Posterior vena cava (tissue), 2 donors: ENCODE data around the gene EFHC1. TPM values are rescaled to one million over a fixed set of nuclear protein-coding genes. Genes with fewer than 3 reads are reported as not detected.
A peak's percentile ranks its signal among the peaks of the same experiment; 100 is the strongest.

Experiments used
- DNase-seq: peaks from one replicate; pipeline ENCODE4 v3.0.0-alpha.2; 2020; ENCODE audit warnings: low spot score
- intact Hi-C, 2 donors: fragments of 100-400 bp; cut with DNase I; formaldehyde crosslinking; loops; one replicate each; pipeline versions ENCODE4 v1.14.1 to v1.14.2; 2022 to 2023
- total RNA-seq, 2 donors: library from RNA; stranded (reverse); fragmentation: NEBNext Ultra II Directional; extraction: Animal tissue kit (Norgen Biotek cat#: 25700); gene quantifications; one replicate each; pipeline ENCODE4 v1.2.1, GENCODE V29; 2021
- donor health status: DM: yes; HTN: yes; CAD: no.
- donor health status: DM: yes; HTN: yes; CAD: no.

Gene EFHC1
- total RNA-seq, 2 donors from 2014 or later, result 12.0 to 13.5 TPM

GRCh38 chr6:52509281-52510212 is 89.4 kb downstream of the EFHC1 start:
- intact Hi-C loops, result no loop called here
- no peak for DNase-seq

DNA sequence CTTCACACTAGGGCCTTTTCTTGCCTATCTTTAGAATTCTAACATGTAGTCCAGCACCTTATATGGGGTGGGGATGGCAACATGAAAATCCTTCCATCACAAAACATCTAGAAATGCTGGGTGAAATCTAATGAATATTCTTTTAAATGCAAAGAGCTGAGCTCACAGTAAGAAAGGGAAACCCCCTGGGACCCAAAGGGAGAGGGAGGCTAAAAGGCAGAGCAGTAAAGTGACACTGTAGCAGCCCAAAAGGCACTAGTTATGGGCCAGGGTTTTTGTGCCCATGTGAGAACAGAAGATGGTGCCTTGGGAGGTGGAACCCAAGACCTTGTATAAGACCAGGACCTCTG is 90.0 kb downstream of the EFHC1 start:
- no peak for DNase-seq
- intact Hi-C loops, result no loop called here

DNA sequence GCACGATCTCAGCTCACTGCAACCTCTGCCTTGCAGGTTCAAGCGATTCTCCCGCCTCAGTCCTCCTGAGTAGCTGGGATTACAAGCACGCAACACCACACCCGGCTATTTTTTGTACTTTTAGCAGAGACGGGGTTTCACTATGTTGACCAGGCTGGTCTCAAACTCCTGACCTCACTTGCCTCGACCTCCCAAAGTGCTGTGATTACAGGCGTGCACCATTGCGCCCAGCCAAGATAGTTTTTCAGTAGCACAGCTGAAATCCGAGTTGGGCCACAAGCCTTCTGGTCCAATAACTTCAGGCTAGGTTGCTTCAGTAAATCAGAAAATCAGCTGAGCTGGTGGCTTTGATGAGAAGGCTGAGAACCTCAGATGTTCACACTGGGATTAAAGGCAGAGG is 91.0 kb downstream of the EFHC1 start:
- no peak for DNase-seq
- intact Hi-C loops, result no loop called here

GRCh38 chr6:52511572-52512151 is 91.5 kb downstream of the EFHC1 start:
- intact Hi-C loops, result loop anchor here in 1 of 2 donors (2.0 kb wide), 1 partner anchor 65 kb away; the partner anchor contains the start of gene TRAM2
- DNase-seq, result no peak

DNA sequence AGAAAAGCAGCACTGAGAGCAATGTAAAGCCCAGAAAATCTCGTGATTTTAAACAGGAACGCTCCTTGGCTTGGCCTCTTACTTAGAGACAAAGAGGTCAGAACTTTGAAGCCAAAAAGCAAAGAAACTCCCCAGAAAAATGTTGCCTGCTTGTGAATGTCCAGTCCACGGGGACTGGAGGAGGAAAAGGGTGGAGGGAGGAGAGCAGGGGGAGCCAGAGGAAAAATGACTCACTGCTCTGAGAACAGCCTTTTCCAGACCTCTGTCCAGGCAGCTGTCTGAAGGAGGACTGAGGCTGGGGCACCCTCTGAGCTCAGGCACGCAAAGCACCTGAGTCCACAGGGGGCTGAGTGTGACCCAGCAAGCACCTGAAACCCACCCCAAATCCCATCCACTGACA is 92.1 kb downstream of the EFHC1 start:
- intact Hi-C loops, result loop anchor here in 1 of 2 donors (2.0 kb wide), 1 partner anchor 65 kb away; the partner anchor contains the start of gene TRAM2
- DNase-seq, result no peak

DNA sequence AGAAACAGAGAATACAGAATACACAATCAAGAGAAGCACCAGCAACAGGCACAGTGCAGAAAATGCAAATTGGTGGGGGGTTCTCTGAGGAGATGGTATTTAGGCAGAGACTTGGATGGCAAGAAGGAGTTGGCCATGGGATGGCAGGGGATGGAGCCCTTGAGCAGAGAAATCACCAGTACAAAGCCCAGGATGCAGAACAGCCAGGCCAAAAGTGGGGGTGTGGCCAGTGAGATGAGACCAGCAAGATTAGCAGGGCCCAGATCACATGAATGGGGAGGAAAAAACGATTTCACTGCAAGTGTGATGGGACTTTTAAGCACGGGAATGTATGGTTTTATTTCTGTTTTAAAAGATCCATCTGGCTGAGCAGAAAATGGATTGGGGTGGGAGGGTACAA is 93.3 kb downstream of the EFHC1 start:
- no peak for DNase-seq
- intact Hi-C loops, result loop anchor here in 1 of 2 donors (2.0 kb wide), 1 partner anchor 63 kb away; the partner anchor contains the start of gene TRAM2

DNA sequence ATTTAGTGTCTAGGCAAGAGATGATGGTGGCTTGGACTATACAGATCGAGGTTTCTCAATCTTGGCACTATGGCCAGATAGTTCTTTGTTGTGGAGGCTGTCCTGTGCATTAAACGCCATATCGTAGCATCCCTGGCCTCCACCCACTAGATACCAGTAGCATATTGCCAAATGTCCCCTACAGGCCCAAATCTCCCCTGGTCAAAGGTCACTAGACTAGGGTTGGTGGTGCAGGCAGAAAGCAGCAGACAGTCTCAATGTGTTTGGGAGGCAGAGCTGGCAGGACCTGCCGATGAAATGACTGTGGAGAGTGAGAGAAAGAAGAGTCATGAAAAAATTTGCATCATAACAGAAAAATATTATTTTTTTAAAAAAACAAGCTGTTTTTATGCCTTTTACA is 93.8 kb downstream of the EFHC1 start:
- intact Hi-C loops, result loop anchor here in 1 of 2 donors (2.0 kb wide), 1 partner anchor 63 kb away; the partner anchor contains the start of gene TRAM2
- no peak for DNase-seq

GRCh38 chr6:52514514-52514913 is 94.4 kb downstream of the EFHC1 start:
- intact Hi-C loops, result no loop called here
- peak; percentile 92 for DNase-seq

- DNase-seq, result no peak
- intact Hi-C loops, result no loop called here
Observed at GRCh38 chr6:52515219-52515960, 95.2 kb downstream of the EFHC1 start.

GRCh38 chr6:52516269-52516668 is 96.1 kb downstream of the EFHC1 start:
- DNase-seq, result no peak

DNA sequence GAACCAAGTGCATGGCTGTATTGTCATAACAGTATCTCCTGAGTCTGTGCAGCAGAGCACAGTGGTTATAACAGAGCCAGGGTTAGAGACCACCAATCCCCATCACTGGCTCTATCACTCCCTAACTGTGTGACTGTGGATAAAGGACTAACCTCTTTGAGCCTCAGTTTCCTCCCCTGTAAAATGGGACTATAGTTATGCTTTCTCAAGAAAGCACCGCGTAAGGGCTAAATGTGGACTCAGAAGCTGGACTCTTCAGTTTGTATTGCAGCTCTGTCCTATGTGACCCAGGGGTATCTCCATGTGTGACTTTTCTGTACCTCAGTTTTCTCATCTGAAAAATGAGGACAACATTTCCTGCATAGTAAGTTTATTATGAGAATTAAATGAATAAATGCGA is 96.8 kb downstream of the EFHC1 start:
- intact Hi-C loops, result no loop called here
- DNase-seq, result no peak

More at GRCh38 chr6:52516269-52516668, 96.1 kb downstream of the EFHC1 start:
- intact Hi-C loops, result no loop called here

- DNase-seq, result peak; percentile 95
- intact Hi-C loops, result no loop called here
Observed at GRCh38 chr6:52517502-52518278, 97.5 kb downstream of the EFHC1 start.

- no peak for DNase-seq
- intact Hi-C loops, result no loop called here
Observed at GRCh38 chr6:52518279-52518945, 98.3 kb downstream of the EFHC1 start.

- no peak for DNase-seq
- intact Hi-C loops, result no loop called here
Observed at GRCh38 chr6:52519618-52520017, 99.5 kb downstream of the EFHC1 start.

DNA sequence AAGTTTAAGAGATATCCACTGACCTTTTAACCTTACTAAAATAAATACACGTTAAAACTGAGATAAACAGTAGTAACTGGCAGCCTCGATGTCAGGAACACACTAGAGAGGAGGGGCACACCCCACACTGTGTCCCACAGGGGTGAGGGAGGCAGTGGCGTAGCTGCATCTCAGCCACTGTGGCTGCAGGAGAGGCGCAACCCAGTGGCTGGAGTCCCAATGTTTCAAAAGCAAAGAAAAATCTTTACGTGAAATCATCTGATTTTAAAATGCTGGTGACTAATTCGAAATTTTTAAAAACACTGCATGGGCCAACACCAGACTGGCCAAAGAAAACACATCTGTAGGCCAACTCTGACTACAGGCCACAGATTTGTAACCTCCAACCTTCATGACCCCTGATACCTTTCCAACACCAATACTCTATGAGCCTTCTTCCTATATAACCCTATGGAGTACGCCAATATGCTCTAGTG is 102.0 kb downstream of the EFHC1 start:
- no peak for DNase-seq
- intact Hi-C loops, result no loop called here

GRCh38 chr6:52522655-52523054 is 102.5 kb downstream of the EFHC1 start:
- DNase-seq, result no peak
- intact Hi-C loops, result no loop called here

DNA sequence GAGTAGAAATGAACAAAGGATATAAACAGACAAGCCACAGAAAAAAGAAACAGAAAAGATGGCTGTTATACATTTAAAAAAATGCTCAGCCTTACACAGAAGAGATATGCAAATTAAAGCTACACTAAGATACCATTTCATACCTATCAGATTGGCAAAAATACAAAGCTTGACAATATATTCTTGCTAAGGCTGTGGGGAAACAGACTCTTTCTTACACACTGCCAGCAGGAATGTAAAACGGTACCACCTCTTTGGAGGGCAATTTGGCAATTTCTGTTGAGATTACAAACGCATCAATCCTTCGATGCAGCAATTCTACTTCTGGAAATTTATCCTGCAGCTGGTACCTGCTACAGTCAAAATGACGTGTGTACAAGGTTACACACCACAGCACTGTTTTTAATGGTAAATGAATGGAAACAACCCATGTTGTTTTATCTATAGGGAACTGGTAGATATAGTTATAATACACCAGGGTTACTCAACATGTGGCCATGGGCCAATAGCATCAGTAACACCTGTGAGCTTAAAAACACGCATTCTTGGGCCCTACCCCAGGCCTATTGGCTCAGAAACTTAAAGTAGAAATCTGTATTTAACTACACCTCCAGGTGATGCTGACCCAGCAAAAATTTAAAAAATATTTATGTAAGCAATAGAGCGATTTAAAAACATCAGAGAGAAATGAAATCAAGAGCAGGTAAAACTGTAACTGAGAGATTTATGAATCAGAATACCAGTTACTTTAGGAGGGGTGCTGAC is 103.4 kb downstream of the EFHC1 start:
- intact Hi-C loops, result no loop called here
- no peak for DNase-seq

GRCh38 chr6:52524918-52525317 is 104.8 kb downstream of the EFHC1 start:
- intact Hi-C loops, result no loop called here
- DNase-seq, result no peak
